HG03135 (cell line): ENCODE data around the gene HOXB4.

ENCODE experiments used
- ATAC-seq: cut with Tn5 transposase; IDR thresholded peaks from one replicate; pipeline ENCODE4 v1.9.1; 2021; ENCODE audit warnings: mild to moderate bottlenecking, moderate library complexity; ENCODE audit not compliant: unreplicated experiment

Gene HOXB4

DNA sequence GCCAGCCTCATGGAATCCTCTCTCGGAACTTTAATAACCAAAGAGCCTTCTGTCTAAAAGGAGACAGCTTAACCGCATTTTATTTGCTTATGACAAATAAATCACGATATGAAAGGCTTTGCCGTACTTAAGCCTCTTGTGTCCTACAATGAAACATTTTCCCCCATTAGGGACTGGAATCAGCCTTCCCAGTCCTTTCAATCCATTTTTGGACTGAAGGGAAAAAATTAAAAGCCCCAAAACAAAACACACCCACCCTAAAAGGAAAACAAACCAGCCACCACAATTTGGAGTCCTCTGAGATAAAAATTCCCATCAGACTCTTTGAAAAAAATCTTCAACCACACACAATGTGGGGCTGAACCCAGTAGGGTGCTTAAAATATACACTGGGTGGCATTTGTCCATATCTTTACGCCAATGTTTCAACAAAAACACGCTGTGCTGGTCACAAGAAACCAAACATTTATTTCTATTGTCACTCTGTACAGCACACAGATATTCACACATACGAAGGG lies 3.0 kb downstream of the HOXB4 start:
- no peak for ATAC-seq

DNA sequence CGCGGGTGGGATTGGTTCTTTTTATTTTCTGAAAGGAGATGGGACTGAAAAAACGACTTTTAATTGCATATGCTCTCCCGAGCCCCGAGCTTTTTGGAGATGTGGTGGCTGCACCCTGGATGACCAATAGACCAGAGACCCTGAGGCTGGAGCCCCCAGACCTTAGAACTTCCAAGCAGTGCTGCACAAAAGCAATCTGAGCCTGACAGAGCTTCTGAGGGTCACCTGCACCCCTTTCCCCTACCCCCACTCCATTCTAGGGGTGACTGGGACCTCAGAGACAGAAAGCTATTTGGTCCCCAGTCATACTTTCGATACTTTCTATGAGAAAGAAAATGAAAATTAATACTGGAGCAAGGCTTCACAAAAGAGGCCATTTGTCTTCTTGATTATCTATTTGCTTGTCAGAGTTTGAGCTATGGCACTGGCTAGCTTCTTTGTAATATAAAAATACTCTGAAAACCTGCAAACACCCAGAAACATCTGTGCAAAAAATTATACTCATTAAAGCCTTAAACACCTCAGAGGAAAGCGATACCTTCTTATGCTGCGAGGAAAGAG lies 3.6 kb downstream of the HOXB4 start:
- no peak for ATAC-seq

DNA sequence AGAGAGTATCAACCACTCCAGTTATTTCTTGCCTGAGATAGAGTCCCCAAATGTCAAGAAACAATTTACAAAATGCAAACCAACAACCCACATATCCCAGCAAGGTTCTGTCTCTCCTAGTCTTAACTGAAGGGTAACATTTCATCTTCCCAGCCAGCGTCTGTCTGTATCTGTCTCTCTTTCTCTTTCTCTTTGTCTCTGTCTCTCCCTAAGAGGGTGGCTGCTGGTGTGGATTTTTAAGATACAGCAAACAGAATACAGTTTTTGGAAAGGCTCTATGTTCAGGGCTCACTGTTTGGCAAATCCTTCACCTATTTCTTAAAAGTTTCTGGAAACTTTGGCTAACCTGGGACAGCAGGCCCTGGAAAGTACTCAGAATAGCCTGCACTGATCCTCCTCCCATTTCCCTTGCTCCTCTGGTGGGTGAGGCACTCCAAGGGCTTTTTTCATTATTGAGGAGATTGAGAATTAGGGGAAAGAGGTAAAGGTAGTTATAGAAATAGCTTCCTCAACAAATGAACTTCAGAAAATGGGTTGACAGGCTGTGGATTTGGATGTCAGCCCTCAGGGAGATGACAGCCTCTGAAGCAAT lies 6.2 kb downstream of the HOXB4 start:
- no peak for ATAC-seq

DNA sequence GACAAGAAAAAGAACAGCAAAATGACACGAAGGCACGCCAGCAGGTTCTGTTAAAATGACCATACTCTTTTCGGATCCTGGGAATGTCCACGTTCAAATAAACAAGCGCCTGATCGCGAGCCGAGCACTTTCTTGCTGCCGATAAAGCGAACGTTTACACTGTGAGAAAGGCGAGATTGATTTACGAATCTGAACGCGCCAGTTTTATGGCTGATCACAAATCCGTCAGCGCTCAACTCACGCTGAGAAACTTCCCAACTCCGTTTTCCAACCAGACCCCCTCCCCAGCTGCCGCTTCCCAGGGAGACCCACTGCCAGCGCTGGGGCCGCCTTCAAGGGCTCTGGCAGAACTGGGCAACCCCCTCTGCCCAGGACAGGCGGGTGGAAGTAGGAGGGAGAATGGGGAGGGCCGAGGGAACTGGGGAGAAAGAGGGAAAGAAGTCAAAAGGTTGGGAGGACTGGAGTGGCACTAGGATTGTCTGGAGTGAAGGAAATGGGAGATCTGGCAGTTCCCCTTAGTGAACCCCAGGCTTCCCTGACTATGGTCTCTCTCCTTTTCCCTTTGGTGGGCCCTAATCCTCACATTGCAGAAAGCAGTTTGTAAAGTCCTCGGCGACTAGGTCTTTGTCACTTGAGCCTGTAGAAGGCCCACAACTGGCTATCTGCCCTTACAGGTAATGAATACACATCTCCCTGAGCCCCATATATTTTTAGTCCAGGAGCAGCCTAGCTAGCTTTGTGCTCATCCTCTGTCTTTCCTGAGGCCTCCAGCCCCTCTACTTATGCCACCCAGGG lies 6.9 kb downstream of the HOXB4 start:
- ATAC-seq: no peak

DNA sequence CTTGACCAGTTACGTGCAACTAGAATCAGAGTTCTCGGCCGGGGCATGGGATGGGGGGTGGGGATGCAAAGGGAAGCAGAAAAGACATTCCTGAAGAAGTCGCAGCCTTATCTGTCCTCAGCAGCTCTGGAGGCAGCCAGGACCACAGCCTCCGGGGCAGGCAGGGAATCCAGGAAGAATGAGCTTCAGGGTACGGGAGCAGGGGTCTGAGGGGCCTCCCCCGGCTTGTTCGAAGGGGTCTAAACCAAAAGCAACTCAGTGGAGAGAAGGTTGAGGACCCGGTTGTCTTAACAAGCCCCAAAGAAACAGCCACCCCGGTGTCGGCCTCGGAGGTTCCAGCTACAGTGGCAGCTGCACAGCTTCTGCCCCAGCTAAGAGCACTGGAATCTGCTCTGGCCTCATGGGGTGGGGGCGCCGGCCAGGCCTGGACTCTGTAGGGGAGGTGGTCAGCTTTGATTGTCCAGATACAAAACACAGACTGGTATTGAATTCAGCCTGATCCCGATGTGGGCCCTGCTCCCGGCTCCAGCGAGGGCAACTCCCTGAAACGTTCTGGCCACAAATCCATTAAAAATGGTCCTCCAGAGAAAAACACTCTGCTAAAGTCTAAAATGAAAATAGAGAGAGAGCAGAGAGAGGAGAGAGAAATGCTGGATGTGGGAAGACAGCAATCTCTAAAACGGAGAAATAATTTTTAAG lies 7.7 kb downstream of the HOXB4 start:
- ATAC-seq: no peak

DNA sequence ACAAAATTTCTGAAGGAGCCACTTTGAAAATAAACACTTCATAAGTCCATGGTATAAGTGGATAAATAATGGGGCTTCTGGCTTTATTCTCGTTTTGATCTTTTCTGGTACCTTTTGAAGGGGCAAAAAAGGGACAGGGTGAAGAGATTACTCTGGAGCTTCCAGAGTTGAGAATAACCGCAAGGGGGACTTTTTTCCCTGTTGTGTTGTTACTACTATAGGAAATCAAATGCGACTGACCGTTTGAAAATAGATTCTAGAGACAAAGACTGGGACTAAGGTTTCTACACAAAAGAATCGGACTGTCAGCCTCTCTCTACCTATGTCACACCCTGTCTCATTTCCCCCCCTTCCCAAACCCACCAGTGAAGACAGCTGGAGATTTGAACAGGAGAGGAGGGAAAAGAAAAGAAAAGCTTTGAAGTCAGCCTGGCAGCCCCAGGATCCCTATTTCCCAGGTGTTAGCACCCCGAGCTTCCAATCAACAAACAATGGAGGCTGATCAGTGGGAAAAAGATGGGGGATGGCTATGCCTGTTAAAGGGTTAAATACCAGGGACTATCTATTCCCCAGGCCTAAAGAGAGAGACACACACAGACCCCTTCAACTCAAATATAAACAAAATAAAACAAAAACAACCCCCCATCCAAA lies 8.4 kb downstream of the HOXB4 start:
- ATAC-seq: no peak

DNA sequence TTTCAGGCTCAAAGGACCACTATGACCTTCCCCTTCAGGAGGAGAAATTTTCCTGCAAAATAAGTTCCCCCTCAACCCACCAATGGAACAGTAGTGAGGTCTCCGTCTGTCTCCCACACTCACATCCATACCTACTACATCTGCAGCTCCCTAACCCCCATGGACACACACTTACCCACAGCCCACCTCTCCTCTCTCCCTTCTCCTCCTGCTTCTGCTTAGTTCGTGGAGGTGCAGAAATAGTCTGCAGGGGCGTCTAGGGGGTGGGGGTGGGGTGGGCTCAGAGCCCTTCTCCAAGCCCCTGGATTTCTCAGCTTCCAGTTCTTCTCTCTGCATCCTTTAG lies 8.9 kb downstream of the HOXB4 start:
- no peak for ATAC-seq

DNA sequence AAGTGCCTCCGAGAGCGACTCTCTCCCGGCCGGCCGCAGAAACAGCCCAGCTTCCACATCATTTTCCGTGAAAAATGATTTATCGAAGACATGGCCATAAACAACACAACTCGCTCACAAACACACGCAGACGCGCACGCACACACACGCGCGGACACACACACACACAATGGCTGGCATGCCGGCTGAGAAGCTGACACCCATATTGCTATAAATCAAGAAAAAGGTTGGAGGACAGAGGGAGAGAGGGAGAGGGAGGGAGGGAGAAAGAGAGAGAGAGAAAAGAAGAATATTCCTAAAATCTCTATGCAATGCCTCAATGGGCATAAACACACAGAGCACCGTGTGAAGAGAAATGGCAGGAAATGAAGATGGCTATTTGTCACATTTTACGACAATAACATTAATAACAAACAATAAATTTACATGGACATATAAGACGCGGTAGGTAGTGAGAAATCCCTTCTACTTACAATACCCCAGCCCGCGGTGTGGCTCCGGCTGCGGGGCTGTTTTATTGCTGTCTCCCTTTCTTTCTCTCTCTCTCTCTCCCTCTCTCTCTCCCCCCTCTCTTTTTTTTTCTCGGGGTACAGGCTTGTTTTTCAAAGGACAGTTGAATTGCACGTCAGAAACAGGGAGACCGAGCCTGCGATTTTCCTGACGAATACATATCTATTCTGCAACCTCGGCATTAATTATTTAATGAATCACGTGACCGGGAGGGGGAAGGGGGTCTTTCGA lies 9.5 kb downstream of the HOXB4 start:
- no peak for ATAC-seq

DNA sequence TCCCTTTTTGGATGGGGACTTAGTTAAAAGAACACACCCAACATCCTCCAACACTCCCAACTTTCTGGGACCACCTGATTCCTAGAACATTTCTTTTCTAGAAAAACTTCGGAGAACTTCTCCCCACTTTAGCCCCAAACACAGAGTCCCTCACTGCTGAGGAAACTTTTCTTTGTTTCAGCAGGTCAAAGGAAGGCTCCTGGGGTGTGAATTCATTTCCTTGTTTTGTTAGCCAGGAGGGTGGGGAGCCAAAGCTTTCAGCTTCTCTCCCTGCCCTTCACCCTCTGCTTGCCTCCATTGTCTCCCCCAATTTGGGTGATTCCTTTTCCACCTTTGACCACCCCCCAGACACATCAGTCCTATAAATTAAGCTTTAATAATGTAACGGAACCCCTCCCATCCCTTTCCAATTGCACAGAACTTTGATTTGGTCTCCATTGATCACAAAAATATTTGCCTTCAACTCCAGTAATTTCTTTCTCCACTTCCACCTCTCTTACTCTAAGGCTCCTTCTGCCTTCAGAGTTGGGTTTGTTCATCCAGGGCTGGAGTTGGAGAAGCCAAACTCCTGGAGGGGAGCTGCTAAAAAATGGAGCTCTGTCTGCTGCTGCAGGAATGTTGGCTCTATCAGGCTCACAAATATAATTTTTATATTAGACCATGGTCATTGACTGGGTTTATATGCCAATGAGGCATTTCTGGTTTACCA lies 10.3 kb downstream of the HOXB4 start:
- no peak for ATAC-seq

DNA sequence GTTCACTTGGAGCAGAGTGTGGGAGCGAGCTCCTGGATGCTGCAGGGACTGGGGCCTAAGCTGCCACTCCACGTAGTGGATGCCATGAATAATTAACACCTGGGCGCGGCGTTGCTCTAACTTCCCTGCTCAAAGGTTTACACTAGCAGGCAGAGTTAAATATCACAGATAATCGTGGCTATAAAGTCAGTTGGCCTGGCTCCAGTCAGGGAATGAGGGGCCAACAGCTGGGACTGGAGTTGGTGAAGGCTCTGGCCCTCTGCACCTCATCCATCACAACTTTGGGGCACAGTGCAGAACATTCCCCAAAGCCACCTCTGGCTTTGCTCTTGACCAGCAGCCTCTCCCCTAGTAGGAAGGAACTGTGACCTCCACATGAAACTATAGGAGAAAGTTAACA lies 10.9 kb downstream of the HOXB4 start:
- ATAC-seq: no peak

DNA sequence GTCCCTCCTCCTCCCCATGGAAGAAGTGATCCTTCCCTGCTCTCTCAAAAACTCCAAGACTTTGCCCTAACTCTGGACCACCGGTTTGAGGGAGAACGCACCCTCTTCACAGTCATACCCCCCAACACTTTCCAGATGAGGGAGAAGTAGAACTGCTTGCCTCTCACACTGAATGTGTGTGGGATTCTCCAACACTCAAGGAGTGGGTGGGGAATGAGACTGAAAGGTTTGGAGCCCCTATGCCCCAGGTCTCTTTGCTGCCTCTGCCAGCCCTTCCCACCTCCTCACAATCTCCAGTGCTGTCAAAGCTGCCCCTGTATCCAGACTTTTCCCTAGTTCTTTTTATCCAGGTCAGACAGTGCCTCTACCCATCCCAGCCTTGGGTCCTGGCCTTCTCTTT lies 11.4 kb downstream of the HOXB4 start:
- no peak for ATAC-seq

DNA sequence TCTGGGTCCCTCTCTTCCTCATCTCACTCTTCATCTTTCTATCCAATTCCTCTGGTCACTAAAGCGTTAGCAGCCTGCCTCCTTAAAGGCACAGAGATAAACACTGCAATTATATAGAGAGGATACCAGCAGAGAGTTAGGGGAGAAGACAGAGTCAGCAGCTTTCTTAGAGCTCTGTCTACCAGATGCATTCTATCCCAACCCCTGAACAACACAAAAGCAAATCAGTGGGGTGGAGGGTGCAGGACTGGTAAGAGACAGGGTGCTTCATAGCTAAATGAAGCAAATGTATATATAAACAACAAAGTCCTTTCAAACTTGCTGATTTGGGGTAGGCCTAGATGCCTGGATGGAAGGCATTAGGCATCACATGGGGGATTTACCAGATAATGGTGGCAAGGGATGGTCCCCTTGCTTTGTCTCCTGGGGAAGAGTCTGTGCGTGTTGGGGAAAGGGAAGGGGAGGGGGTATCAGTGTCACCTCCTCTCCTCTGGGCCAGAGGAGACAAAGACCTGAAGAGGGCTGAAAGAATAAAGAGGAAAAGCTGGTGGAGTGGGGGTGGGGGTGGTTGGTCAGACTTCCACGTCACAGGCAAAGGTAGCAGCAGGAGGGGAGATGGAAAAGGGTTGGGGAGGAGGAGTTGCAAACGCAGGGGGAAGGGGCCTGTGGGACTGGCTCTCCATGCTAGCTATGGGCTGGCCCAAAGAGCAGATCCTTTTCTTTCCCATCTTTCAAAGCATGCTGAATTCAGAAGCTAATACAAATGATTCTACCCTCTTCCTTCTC lies 12.0 kb downstream of the HOXB4 start:
- ATAC-seq: no peak

DNA sequence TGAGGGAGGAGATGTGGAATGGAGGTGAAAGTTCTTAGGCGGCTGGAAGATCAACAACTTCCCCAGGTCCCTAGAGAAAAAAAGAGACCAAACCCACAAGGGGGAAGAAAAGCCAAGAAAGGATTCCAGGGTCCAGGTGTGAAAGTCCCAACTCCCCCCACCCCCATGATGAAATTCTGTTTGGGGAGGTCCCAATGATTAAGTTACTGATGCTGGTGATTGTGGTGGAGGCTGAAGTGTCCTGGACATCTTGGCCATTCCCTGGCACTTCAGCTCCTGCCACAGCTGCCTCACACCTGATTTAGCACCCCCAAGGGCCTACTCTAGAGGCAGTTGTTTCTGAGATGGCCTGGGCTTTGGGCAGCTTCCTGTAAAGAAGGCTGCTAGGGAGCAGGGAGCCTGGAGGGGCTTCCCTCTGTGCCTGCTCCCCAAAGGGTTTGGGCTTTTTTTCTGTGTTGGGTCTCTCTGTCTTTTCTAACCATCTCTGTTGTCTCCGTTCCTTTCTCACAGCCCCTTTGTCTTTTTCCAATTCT lies 13.1 kb downstream of the HOXB4 start:
- ATAC-seq: no peak

DNA sequence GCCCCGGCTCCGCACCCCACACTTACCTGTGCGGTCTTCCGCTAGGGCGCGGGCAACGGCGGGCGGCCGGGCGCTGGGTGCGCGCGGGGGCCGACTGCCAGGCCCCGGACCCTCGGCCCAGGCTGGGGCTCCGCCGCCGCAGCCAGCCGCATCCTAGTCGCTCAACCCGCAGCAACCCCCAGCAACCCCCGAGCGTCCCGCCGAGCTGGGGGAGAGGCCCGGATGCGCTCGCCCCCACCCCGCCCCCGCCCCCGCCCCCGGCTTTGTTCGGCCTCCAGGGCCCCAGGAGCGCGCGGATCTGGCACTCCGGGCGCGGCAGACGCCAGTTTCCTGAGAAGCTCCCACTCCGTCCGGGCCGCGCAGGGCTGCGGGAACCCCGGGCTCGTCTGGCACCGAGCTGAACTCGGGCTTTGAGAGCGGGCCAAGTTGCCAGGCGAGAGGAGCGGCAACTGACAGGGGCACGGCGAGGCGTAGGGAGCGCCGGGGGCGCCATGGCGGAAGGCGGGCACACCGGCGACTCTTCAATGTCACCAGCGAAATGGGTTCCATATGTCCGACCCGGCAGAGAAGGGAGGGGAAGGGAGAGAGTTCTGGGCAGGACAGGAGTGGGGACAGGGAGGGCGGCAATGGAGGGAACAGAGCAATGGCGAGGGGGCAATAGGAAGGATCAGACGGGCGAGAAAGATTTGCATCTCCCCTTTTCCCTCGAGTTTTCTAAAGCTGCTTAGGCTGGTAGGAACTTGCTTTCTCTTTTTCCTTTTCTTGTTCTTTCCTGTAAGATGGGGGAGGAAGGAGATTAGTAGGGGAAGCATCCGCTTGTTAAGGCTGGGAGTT lies 13.7 kb downstream of the HOXB4 start:
- ATAC-seq: no peak

DNA sequence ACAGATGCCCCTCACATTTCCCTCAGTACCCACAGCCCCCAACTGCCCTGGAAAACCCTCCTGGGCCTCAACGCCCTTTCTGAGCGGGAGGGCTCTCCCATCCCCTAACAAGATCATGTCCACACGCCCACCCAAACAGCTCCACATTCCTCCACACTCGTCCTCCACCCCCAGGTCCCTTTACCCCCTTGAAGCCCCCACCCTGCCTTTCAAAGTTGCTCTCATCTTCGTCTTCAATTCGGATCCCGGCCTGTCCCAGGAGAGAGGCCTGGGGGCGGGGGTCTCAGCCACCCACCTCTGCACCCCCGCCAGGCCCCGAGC lies 14.3 kb downstream of the HOXB4 start:
- no peak for ATAC-seq

DNA sequence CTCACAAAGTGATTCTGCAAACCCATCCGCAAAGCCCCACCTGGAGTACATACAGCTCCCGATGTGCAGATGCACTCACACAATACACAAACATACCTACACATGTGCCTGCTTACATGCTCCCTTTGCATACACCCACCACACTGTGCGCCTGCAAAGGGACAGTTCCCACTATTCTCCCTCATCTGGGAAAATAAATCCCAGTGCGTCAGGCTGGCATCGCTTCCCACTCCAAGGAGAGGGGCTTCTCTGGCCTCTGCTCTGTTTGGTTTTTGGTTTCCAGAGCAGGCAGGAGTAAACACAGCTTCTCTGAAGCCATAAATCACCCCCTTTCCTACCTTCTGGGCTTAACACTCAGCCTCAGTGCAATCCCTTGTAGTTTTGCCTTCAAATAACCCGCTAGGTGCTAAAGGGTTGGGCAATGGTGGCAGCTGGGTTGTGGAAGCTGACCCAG lies 14.7 kb downstream of the HOXB4 start:
- no peak for ATAC-seq

DNA sequence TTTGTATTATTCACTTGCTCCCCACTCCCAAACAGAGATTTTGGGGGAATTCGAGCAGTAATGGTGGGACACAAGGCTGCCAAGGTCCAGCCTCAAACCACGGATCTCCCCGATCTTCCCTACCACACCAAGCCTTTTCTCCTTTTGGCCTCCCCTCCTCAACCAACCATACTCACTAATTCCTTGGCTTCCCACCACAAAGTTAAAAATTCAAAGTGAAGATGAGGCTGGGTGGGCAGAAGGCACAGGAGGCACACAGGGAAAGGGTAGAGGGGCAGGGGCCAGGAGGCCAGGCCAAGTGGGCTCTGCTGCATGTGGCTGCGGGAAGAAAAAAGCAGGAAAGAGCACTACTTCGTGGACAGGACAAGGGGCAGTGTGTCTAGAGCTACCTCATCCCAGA lies 15.2 kb downstream of the HOXB4 start:
- ATAC-seq: no peak
